HepG2 (cell line): ENCODE measurements around the gene SHISA6. TPM values are rescaled to one million over a fixed set of nuclear protein-coding genes. Genes with fewer than 3 reads are reported as not detected.

Experiments
- ATAC-seq: fragments of 200-7000 bp; cut with Tn5 transposase; 3 replicates; pipeline ENCODE4 v1.9.1; 2020; ENCODE audit warnings: mild to moderate bottlenecking, moderate library complexity
- BruUV-seq: library from RNA; stranded (reverse); fragments of 400-500 nt; replicated peaks from 2 replicates; lab custom pipeline; 2021; lab: Mats Ljungman, UMichigan
- CTCF ChIA-PET: fragments of 300-600 bp; formaldehyde crosslinking; extraction: SDS; loops from one replicate; lab custom pipeline; 2021; ENCODE audit warnings: low total read pairs, inconsistent platforms, low intra/inter-chr PET ratio; lab: Yijun Ruan, JAX
- POLR2A ChIA-PET: fragments of 350-600 bp; sonication (Branson Sonifier 250); formaldehyde crosslinking; loops from one replicate; lab custom pipeline; 2020; ENCODE audit warnings: antibody characterized with exemption, inconsistent platforms; lab: Yijun Ruan, JAX
- DNase-seq: peaks from one replicate; pipeline ENCODE4 v3.0.0-alpha.2; 2015; ENCODE audit warnings: low spot score
- FAIRE-seq: peaks from 3 replicates; lab custom pipeline; 2011; peaks lifted over from hg19 to GRCh38; lab: Jason Lieb, UNC
- H2AFZ ChIP-seq: one replicate; pipeline ENCODE4 v1.6.1; 2011; ENCODE audit warnings: low read length, inconsistent platforms
- H3K27ac ChIP-seq: fragments of 300-600 bp; 3 replicates; pipeline ENCODE4 v1.8.0; 2011; ENCODE audit warnings: mixed run types, mild to moderate bottlenecking, mixed read lengths, low read length, inconsistent platforms; ENCODE audit not compliant: insufficient read depth; ENCODE audit errors: extremely low read length
- H3K27me3 ChIP-seq, 2 experiments: fragments of 200-600 bp in 1 of 2; 2 replicates in 1 of 2; 3 replicates in 1 of 2; pipeline versions ENCODE4 v1.6.0 to v1.8.0; 2011; ENCODE audit warnings: low read length in 2 of 2, mild to moderate bottlenecking in 2 of 2, moderate library complexity in 2 of 2, inconsistent platforms in 1 of 2; ENCODE audit not compliant: insufficient read depth in 2 of 2, control insufficient read depth in 1 of 2
- H3K36me3 ChIP-seq, 2 experiments: fragments of 200-600 bp in 1 of 2; replicated peaks in 1 of 2; 2 replicates in 1 of 2; 3 replicates in 1 of 2; pipeline versions ENCODE4 v1.5.1 to v1.8.0; 2011; ENCODE audit warnings: low read length in 2 of 2, inconsistent platforms in 1 of 2; ENCODE audit not compliant: insufficient read depth in 2 of 2, control insufficient read depth in 1 of 2
- H3K4me1 ChIP-seq: 2 replicates; pipeline ENCODE4 v1.5.1; 2012; ENCODE audit warnings: low read length, inconsistent platforms; ENCODE audit not compliant: insufficient read depth
- H3K4me2 ChIP-seq: 2 replicates; pipeline ENCODE4 v1.6.0; 2011; ENCODE audit warnings: low read depth, low read length, inconsistent platforms
- H3K4me3 ChIP-seq, 3 experiments: fragments of 200-600 bp in 1 of 3; sonication (generic), shearing (Covaris generic) in 1 of 3; replicated peaks in 1 of 3; 2 replicates each; pipeline ENCODE4 v1.5.1; 2011 to 2016; ENCODE audit warnings: low read length in 3 of 3, inconsistent platforms in 2 of 3, low read depth in 2 of 3, mild to moderate bottlenecking in 2 of 3, control low read depth in 1 of 3, mixed read lengths in 1 of 3; ENCODE audit not compliant: insufficient read depth in 1 of 3
- H3K79me2 ChIP-seq: one replicate; pipeline ENCODE4 v1.6.1; 2011; ENCODE audit warnings: low read length, inconsistent platforms; ENCODE audit not compliant: insufficient read depth
- H3K9ac ChIP-seq: 2 replicates; pipeline ENCODE4 v1.6.0; 2011; ENCODE audit warnings: mild to moderate bottlenecking, low read depth, low read length, inconsistent platforms; ENCODE audit not compliant: insufficient read depth
- H3K9me3 ChIP-seq: 2 replicates; pipeline ENCODE4 v1.5.1; 2012; ENCODE audit warnings: mild to moderate bottlenecking, low read length
- H4K20me1 ChIP-seq: 2 replicates; pipeline ENCODE4 v1.6.0; 2011; ENCODE audit warnings: inconsistent platforms, mild to moderate bottlenecking, low read length, moderate library complexity; ENCODE audit not compliant: insufficient read depth
- FOSL1 ChIP-seq: sonication (generic); formaldehyde crosslinking; IDR thresholded peaks from 2 replicates; pipeline ENCODE4 v1.9.0; 2021; ENCODE audit warnings: missing genetic modification reagents, borderline replicate concordance
- MLLT10 ChIP-seq: sonication (generic); formaldehyde crosslinking; IDR thresholded peaks from 2 replicates; pipeline ENCODE4 v1.4.0; 2020; ENCODE audit warnings: missing genetic modification reagents
- NFATC3 ChIP-seq: sonication (generic); formaldehyde crosslinking; IDR thresholded peaks from 2 replicates; pipeline ENCODE4 v1.5.1; 2020; ENCODE audit warnings: mild to moderate bottlenecking, missing genetic modification reagents
- RFXAP ChIP-seq: sonication (generic); formaldehyde crosslinking; IDR thresholded peaks from 2 replicates; pipeline ENCODE4 v1.4.0; 2020; ENCODE audit warnings: missing genetic modification reagents, borderline replicate concordance
- SKIL ChIP-seq: sonication (generic); formaldehyde crosslinking; IDR thresholded peaks from 2 replicates; pipeline ENCODE4 v1.8.0; 2022; ENCODE audit warnings: missing genetic modification reagents, mild to moderate bottlenecking, moderate library complexity, borderline replicate concordance
- SP2 ChIP-seq: sonication (generic); formaldehyde crosslinking; IDR thresholded peaks from 2 replicates; pipeline ENCODE4 v1.5.1; 2020; ENCODE audit warnings: mild to moderate bottlenecking, missing genetic modification reagents
- STAG1 ChIP-seq: sonication (generic); formaldehyde crosslinking; IDR thresholded peaks from 2 replicates; pipeline ENCODE4 v1.4.0; 2020; ENCODE audit warnings: missing genetic modification reagents
- TBP ChIP-seq: sonication (generic); formaldehyde crosslinking; IDR thresholded peaks from 2 replicates; pipeline ENCODE4 v1.5.0; 2020; ENCODE audit warnings: missing genetic modification reagents
- ZBTB21 ChIP-seq: sonication (generic); formaldehyde crosslinking; IDR thresholded peaks from 2 replicates; pipeline ENCODE4 v1.4.0; 2020; ENCODE audit warnings: missing genetic modification reagents
- ZC3H4 ChIP-seq: sonication (generic); formaldehyde crosslinking; IDR thresholded peaks from 2 replicates; pipeline ENCODE4 v1.4.0; 2020; ENCODE audit warnings: missing genetic modification reagents, borderline replicate concordance
- ZFP36 ChIP-seq: fragments of 150-350 bp; IDR thresholded peaks from 2 replicates; pipeline ENCODE4 v1.6.1; 2018; ENCODE audit warnings: borderline replicate concordance, low read length, low read depth; ENCODE audit not compliant: partially characterized antibody
- ZNF3 ChIP-seq: IDR thresholded peaks from 2 replicates; pipeline ENCODE4 v1.7.0; 2017; ENCODE audit warnings: inconsistent platforms
- ZNF503 ChIP-seq: sonication (generic); formaldehyde crosslinking; IDR thresholded peaks from 2 replicates; pipeline ENCODE4 v1.4.0; 2020; ENCODE audit warnings: missing genetic modification reagents
- WGBS: methylation state at CpG from one replicate; pipeline ENCODE4 v1.1.6; 2017; ENCODE audit warnings: low lambda C conversion rate; 5-methylcytosine and 5-hydroxymethylcytosine counted together
- in situ Hi-C: cut with HindIII; loops from 2 replicates; pipeline ENCODE4 v1.10.0; 2017; ENCODE audit warnings: low pct_unique_long_range_greater_than_20kb; ENCODE audit not compliant: extremely low pct_ligation_motif_present
- intact Hi-C: fragments of 100-400 bp; cut with micrococcal nuclease; formaldehyde crosslinking; loops from one replicate; pipeline ENCODE4 v1.10.0; 2022; ENCODE audit not compliant: unreplicated experiment
- polyA plus RNA-seq, 8 experiments: library from polyadenylated mRNA; depleted of rRNA in 3 of 8; stranded (reverse) in 7 of 8; unstranded in 1 of 8; fragments of >200 nt; fragmentation: Illumina TruSeq in 4 of 8; extraction: Trizol in 4 of 8; gene quantifications; 2 replicates each; pipeline versions ENCODE4 v1.2.1 to v1.2.3, GENCODE V29; 2011 to 2016; ENCODE audit warnings: low read depth in 4 of 8, missing spikeins in 1 of 8, mixed read lengths in 1 of 8; ENCODE audit not compliant: insufficient read depth in 1 of 8
- total RNA-seq, 5 experiments: library from RNA; depleted of rRNA; stranded (reverse); fragments of >200 nt; fragmentation: Illumina TruSeq; extraction: Trizol; gene quantifications; 2 replicates each; pipeline ENCODE4 v1.2.3, GENCODE V29; 2016; ENCODE audit warnings: low read depth in 1 of 5
- TF ChIP-seq, protein P1 (sequence below): sonication (generic); formaldehyde crosslinking; conservative IDR thresholded peaks from 2 replicates; pipeline ENCODE4 v1.8.0; 2022; ENCODE audit warnings: mild to moderate bottlenecking, moderate library complexity, missing genetic modification reagents

SHISA6 gene
- total and polyA plus RNA-seq, 2 of the 13 experiments (the other 11 are each of a cell fraction or from before 2014, with no cell fraction given): not detected

GRCh38 chr17:11274106-11274505, 33.1 kb downstream of the SHISA6 start:
- ChIA-PET POLR2A (no interaction called here), CTCF (no interaction called here)
- no peaks in the 10 kb centered on the region for H4K20me1 ChIP-seq
- no peak overlapping the region for H3K4me2 ChIP-seq
- peaks cover 0 to 3% of the 10 kb centered on the region in 2 experiments; a peak in 1 of 5 replicates for H3K27me3 ChIP-seq
- H3K4me3 ChIP-seq: no peak overlapping the region
- WGBS: 38% methylated on average over 12 of the region's 14 CpGs
- DNase-seq (no peak), FAIRE-seq (no peak), ATAC-seq (no peak)
- H3K36me3 ChIP-seq: no peaks in the 10 kb centered on the region
- in situ Hi-C loops: no loop called here
- no peak for TF ChIP-seq TBP
- no peak for TF ChIP-seq NFATC3 (CRISPR knock-in tag)
- no peak for TF ChIP-seq ZFP36
- TF ChIP-seq ZBTB21 (CRISPR knock-in tag): no peak
- TF ChIP-seq, protein P1, sequence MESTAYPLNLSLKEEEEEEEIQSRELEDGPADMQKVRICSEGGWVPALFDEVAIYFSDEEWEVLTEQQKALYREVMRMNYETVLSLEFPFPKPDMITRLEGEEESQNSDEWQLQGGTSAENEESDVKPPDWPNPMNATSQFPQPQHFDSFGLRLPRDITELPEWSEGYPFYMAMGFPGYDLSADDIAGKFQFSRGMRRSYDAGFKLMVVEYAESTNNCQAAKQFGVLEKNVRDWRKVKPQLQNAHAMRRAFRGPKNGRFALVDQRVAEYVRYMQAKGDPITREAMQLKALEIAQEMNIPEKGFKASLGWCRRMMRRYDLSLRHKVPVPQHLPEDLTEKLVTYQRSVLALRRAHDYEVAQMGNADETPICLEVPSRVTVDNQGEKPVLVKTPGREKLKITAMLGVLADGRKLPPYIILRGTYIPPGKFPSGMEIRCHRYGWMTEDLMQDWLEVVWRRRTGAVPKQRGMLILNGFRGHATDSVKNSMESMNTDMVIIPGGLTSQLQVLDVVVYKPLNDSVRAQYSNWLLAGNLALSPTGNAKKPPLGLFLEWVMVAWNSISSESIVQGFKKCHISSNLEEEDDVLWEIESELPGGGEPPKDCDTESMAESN: no peak
- TF ChIP-seq RFXAP: no peak
- TF ChIP-seq ZNF503 (CRISPR knock-in tag): no peak
- no peak for TF ChIP-seq FOSL1 (CRISPR knock-in tag)
- no peak for TF ChIP-seq ZC3H4
- no peak for TF ChIP-seq SKIL (CRISPR knock-in tag)
- no peak for TF ChIP-seq MLLT10 (CRISPR knock-in tag)
- TF ChIP-seq ZNF3 (CRISPR knock-in tag): no peak
- no peak for TF ChIP-seq SP2 (CRISPR knock-in tag)
- no peak for TF ChIP-seq STAG1 (CRISPR knock-in tag)
- no peaks in the 10 kb centered on the region for H3K79me2 ChIP-seq
- no peak overlapping the region for H3K9ac ChIP-seq
- BruUV-seq: no TSS peak
- H3K27ac ChIP-seq: no peak overlapping the region
- no peak overlapping the region for H2AFZ ChIP-seq
- no peaks in the 10 kb centered on the region for H3K4me1 ChIP-seq
- intact Hi-C loops: no loop called here
- no peaks in the 10 kb centered on the region for H3K9me3 ChIP-seq
